ENCODE data around the gene C3orf80.
A peak's percentile ranks its signal among the peaks of the same experiment; 100 is the strongest.
"Not testable (repeated sequence)": the region's sequence is repeated elsewhere in the genome, so short reads cannot be mapped to it uniquely, and the experiment has no call there.

Gene C3orf80

DNA sequence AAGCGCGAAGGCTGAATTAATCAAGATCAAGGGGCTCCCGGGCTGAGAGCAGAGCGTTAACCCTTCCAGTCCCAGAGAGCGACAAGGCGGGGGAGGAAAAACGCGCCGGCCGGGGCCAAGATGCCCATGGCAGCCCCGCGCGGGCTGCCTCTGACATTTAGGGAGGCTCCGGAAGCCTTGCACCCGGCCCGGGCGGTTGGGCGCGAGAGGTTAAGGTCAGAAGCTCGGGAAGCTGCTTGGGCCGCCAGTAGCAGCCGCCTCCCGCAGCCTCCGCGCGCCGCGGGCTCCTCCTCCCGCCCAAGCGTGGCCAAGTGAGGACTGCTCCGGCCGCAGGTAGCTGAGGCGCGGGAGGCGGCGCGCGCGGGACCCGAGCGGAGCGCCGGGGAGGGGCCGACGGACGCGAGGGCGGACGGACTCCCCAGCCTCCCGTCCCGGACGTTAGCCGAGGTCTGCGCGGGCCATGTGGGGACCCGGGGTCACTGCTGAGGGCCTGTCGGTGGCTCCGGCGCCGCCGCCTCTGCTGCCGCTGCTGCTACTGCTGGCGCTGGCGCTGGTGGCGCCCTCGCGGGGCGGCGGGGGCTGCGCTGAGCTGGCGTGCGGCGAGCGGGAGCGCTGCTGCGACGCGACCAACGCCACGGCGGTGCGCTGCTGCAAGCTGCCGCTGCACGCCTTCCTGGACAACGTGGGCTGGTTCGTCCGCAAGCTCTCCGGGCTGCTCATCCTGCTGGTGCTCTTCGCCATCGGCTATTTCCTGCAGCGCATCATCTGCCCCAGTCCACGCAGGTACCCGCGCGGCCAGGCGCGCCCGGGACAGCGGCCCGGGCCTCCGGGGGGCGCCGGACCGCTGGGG is at the start of gene C3orf80:
TSS of gene C3orf80 (plus strand) at position 247 of the 850 bp plus-strand sequence. CDS start at position 461, 214 bp downstream.
- peak; percentile 69 for DNase-seq

DNA sequence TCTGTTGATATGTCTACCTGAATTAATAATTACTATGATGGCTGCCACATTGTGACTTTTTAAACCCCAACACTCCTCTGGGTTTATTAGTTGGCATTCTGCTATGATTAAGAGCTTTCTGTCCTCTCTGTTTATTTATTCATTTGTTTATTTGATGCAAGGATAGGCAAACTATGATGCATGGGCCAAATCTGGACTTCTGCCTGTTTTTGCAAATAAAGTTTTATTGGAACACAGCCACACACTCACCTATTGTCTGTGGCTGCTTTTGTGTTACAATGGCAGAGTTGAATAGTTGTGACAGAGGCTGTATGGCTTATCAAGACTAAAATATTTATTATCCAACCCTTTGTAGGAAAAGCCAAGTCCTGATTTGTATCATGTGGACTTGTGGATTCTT is 48.3 kb upstream of the C3orf80 start:
- DNase-seq = no peak

DNA sequence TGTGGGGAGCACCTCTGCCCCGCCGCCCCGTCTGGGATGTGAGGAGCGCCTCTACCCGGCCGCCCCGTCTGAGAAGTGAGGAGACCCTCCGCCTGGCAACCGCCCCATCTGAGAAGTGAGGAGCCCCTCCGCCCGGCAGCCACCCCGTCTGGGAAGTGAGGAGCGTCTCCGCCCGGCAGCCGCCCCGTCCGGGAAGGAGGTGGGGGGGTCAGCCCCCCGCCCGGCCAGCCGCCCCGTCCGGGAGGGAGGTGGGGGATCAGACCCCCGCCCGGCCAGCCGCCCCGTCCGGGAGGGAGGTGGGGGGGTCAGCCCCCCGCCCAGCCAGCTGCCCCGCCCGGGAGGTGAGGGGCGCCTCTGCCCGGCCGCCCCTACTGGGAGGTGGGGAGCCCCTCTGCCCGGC is 46.6 kb upstream of the C3orf80 start:
- DNase-seq = not testable (repeated sequence)

DNA sequence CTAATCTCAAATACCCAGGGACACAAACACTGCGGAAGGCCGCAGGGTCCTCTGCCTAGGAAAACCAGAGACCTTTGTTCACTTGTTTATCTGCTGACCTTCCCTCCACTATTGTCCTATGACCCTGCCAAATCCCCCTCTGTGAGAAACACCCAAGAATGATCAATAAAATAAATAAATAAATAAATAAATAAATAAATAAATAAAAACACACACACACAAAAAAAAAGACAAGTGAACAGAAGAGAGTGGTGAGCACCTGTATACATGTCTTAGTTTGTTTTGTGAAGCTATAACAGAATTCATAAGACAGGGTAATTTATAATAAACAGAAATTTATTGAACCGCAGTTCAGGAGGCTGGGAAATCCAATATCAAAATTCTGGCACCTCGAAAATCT is 45.8 kb upstream of the C3orf80 start:
- not testable (repeated sequence) for DNase-seq

DNA sequence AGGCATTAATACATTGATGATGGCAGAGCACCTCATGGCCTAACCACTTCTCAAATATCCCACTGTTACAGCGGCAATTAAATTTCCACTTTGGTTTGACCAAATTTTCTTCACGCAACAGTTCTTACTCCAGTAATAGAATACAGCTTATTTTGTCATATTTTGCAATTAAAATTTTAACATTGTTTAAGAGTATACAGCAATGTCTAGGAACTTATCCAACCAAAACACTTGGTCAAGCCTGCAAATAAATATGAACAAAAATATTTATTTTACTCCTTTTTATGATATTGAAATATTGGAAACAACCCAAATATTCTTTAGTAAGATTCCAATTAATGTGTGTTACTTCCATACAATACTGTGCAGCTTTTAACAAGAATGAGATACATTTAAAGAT is 45.3 kb upstream of the C3orf80 start:
- DNase-seq = no peak

DNA sequence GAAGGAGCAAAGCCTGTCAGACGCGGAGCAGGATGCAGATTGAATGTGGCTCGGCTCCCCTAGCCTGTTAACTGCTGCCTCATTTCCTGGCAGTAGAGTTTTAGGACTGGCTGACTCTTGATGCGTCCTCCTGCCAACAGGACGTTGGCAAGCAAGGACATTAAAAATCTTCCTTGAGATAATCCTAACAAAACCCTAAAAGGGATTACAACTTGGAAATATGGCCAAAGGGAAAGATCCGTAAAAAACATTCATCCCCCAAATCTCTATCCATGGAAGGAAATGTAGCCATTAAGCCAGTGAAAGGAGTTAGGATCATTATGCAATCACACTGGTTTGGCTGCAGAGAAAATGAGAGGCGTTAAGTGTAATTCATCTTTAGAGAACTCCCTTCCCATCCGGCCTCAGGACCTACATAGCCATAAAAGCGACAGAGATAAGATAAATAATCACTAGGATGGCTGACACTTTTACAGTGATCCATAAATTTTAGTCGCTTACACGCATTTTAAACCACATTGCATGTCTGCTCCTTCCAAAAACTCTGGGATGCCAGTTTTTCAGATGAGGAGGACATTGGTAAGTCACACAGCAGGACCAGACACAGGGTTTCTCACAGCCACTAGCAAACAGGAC is 44.5 kb upstream of the C3orf80 start:
- no peak for DNase-seq

DNA sequence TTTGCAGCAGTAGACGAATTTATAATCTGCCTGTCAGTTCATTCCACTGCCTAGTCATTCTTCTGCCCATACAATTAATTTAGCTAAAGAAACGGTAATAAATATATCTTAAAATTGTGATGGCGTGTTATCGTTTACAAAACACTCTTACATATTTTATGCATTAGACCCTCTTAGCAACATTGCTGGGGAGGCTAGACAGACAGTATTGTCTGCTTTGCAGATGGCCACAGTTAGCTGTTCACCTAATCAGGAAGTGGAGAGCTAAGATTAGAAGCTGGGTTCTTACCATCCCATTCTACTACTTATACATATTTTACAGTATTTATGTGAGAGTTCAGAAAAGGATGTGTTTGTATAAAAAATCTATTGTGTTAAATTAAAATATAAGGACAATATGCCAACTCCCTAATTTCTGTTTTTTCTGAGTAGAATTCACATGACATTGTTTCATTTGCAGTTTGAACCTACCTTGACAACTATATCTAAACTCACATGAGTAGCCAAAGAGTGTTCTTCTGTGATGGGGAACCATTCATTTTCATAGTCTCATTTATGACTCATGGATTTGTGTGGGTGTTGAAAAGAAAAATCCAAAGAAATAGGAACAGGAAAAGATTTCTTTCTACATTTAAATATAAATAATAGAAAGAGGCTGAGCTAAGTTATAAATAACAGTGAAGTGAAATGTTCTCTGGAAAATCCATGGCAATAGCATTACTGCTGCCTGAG is 41.7 kb upstream of the C3orf80 start:
- DNase-seq = no peak

DNA sequence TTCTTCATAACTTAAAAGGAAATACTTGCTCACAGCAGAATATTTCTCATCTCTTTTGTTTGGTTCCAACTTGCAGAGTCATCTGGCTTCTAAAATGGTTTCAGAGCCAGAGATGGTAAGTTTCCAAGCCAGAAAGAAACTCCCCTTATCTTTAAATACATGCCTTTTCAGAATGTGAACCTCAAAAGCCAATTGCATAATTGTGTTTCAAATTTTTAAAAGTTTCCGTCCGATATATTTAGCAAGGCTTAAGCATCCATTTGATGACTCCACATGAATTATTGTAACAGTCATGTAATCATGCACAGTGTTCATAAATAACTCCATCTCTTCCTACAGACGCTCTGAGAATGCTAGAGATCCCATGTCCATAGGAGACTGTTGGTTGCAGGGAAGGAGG is 40.6 kb upstream of the C3orf80 start:
- DNase-seq = no peak

DNA sequence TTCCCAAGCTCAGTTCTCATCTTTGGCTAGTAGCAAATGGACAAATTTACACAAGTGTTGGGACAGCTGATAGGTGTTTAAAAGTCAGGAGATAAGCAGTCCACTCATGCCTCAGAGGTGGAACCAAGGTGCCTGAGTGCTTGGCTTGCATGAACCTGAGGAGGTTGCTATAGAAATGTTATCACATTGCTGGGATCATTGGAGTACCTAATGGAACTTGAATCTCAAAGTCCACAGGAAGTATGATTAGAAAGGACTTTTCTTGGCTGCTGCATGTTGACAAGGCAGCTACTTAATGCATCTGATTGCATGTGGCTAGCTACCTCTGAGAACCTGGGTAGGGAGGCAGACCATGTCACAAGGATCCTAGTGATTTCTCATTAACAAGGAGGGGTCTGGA is 39.5 kb upstream of the C3orf80 start:
- no peak for DNase-seq

DNA sequence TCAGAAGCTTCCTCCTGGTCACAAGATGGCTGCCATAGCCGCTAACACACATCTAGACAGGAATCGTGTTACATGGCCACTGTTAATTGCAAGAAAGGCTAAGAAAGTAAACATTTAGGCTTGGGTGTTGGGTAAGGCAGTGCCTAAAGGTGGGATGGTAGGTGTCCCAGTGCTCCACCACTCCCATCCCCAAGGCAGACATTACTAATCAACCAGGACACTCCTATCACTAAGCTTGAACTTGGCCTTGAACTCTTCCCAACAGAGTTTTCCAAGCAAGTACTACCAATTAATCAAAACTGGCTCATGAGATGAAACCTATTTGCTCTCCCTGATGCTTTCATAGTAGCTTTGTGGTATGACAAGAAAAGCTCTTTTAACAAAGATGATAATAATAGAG is 37.9 kb upstream of the C3orf80 start:
- no peak for DNase-seq

DNA sequence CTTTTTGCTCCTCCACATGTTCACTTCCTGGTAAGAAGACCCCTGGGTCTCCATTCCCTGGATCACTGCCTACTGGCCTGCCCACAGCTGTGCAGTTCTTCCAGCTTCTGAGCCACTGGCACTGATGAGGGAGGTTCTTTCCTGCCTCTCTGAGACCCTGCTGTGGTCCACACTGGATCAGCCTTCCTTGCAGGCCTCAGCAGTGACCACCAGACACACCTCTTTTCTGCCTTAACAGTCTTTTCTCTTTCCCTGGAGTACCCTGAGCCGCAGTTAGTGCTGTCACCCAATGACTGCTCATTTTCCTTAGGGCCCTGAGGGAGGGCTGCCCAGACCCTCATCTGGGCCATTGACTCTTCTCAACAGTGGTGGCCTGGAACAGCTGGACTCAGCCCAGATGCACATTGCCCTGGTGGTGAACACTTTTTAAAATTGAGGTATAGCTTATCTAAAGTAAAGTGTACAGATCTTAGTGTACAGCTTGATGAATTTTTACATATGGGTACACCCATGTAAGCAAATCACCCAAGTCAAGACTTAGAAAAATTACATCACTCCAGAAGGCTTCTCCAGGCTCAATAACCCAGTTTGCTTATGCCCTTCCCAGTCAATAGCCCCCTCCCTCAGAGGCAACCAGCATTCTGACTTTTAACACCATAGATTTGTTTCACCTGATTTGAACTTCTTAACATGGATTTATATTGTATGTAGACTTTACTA is 32.8 kb upstream of the C3orf80 start:
- DNase-seq = no peak

DNA sequence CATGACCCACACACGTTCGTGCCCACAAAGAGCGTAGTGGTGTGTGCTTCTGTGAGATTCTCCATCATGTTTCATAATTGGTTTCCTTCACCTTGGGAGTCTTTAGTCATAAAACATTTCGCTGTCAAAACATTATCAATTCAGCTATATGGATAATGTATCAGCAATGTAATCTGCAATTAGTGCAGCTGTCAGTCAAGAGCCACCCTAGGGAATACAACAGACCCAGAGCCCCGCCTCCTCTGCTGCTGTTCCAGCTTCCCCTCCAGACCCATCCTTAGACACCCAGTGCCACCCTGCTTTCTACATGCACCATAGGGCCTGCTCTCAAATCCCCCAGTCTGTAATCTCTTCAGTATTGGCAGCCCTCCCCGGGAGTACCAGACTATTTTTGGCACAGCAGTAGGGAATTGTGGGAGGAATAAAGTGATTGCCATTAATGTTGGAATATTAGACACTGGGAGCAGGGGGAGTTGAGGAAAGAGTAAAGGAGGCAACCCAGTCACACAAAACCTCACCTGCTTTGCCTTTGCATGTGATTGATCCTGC is 31.5 kb upstream of the C3orf80 start:
- DNase-seq = no peak

DNA sequence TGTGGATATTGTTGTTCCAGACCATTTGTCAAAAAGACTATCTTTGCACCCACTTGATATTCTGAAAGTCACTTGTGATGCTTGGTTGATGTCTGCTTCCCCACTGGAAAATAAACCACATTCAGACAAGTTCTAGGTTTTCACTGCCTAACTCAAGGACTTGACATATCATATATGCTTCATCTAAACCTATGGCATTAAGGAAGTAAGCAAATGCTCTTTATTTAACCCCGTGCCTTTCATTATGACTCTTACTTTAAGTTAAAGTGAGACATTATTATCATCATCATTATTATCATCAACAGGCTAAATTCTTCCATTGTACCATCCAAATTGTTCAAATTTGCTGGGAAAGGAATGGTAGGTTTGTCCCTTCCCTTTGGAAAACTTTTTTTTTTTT is 30.8 kb upstream of the C3orf80 start:
- DNase-seq = no peak

DNA sequence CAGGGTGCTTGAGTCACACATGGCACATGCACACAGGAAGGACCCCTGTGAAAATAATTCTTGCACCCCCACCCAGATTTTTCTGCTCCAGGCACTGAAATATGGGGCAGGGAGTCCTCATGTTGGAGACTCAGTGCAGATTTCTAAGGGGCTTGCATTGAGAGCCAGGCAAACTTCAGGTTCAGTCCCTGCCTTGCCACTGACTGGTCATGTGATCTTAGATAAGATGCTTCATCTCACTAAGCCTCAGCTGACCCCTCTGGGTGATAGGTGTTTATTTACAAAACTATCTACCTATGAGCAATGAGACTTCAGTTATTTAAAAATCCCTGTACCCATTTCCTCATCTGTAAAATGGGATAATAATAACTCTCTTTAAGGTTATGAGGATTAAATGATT is 30.1 kb upstream of the C3orf80 start:
- no peak for DNase-seq

DNA sequence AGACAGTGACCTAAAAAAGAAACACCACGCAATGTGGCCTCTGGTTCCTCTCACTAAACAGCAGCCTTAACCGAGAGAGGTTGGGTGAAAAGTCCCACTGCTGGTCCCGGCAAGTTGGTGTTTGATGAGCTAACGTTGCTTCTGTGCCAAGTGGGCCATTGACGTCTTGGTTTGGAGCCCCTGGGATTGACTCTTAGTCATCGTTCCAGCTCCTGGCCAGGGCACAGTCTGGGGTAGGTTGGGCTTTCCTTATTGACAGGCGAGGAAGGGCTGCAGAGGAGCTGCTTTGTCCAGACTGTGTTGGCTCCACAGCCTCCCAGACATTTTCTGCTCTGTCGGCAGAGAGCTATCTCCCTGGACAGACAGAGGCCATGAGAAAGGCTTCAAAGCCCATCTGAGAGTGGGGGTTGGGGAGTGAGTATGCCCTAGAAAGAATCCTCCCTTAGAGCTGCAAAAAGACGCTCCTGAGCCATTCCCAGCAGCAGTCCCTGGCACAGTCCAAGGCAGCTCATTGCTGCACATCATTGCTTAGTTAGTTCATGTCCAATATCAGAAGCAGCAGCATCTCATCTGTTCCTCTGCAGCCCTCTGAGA is 28.6 kb upstream of the C3orf80 start:
- no peak for DNase-seq

DNA sequence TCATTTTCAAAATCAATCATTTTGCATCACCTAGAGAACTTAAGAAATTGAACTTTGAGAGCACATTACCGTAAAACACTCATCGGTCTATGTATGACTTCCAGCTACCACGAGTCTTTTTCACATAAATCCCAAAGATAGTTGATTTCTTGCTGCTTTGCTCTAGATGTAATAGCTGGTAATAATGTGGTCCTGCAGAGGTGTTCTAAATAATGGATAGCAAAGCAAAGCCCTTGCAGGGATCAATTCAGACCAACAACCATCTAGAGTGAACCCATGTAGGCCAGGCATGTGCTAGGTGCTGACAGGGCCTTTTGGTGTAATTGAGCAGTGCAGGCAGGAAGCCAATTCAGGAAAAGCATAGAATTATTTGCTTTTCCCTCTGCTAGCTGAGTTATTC is 26.1 kb upstream of the C3orf80 start:
- no peak for DNase-seq

DNA sequence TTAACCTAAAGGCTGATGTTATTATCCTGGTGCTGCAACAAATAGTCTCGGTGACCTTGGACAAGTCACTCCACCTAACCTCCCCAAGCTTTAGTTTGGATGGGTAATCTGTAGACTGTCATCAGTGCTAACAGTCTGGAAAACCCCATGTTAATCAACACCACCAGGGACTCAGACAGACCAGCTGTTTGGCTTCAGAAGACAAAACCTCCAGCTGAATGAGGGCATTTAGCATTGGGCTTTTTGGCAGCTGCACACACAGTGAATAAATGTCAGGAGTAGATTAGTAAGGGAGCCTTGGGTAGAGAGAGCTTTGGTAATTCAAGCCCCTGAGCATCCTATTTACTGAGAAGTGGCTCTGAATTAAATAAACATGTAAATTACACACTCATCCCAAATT is 24.9 kb upstream of the C3orf80 start:
- DNase-seq = no peak

DNA sequence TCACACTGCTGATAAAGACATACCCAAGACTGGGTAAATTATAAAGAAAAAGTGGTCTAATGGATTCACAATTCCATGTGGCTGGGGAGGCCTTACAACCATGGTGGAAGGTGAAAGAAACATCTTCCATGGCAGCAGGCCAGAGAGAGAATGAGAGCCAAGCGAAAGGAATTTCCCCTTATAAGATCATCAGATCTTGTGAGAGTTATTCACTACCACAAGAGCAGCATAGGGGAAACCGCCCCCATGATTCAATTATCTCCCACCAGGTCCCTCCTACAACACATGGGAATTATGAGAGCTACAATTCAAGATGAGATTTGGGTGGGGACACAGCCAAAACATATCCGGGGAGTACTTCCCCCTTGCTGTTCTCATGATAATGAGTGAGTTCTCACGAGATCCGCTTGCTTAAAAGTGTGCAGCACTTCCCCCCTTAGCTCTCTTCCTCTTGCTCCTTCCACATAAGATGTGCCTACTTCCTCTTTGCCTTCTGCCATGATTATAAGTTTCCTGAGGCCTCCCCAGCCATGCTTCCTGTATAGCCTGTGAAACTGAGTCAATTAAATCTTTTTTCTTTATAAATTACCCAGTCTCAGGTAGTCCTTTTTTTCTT is 20.7 kb upstream of the C3orf80 start:
- not testable (repeated sequence) for DNase-seq

DNA sequence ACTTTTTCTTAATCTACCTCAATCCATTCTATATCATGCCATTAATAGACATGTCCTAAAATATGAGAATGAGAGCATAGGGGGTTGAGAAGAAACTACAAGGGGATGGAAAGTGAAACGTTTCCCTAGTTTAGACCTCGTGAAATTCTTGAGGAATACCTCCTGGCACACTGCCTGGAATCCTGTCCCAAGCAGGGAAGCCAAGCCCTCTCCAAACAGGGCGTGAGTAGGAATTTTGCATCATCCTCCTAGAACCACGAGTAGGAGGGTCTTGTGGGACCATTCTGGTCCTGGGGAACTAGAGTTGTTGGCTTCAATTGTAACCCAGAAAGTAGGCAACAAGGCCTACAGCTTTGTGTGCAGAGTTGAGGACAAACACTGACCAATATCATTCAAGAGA is 19.6 kb upstream of the C3orf80 start:
- no peak for DNase-seq

DNA sequence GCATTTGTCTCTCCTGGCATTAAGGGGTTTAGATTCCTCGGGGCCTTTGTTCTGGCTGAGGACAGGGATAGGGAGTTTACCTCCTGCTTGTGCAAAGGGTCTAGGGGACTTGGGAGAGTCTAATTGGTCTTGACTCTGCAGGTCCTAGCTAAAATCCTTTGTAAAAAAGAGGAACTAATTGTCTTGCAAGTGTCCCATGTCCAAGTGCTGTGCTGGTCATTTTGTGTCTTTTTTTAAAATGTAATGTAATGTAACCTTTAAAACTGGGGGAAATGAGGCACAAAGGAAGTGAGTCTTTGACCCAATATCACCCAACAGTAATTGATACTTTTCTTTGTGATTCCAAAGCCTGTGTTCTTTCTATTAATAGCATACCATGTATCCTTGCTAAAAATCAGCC is 14.9 kb upstream of the C3orf80 start:
- DNase-seq = no peak

DNA sequence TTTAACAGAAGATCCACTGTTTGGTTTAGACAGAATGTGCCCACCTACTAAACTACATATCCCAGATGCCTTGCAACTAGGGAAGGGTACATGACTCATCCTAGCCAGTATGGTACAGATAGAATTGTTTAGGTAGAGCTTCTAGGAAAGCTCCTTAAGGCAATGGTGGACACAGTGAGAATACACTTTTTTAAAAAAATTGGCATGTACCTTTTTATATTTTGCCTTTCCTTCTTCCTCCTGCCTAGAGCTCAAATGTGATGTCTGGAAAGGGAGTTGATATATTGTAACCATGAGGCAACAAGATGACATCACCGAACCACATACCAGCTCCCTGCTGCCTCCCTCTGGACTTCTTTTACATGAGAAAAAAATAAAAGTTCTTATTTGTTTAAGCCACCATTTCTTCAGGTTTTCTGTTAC is 14.4 kb upstream of the C3orf80 start:
- DNase-seq = no peak

DNA sequence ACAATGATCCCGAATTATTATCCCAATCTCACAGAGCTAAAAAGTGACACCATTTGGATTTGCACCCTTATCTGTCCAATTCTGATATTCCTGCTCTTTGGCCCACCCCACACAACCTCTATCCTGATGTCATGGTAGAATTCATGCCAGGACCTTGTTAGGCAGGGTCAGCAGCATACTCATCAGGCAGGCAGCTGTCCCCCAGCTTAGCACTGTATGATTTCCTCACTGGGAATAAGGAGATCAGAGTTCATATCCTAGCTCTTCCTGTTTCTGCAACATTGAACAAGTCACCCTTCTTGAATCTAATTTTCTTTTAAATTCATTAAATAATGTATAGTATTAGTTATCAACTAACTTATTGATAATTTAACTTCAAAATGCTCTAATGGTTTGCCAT is 12.0 kb upstream of the C3orf80 start:
- DNase-seq = no peak

Measured in activated CD4-positive, alpha-beta T cell treated with anti-CD3 and anti-CD28 coated beads for 48 hours (primary cell).